Gastrocnemius medialis (tissue), 4 donors: ENCODE measurements around the gene PCSK1N. TPM values are rescaled to one million over a fixed set of nuclear protein-coding genes. Genes with fewer than 3 reads are reported as not detected.

Experiments
- ATAC-seq, 2 donors: fragments of 150-250 bp; one replicate each; pipeline ENCODE4 v1.9.1; 2016
- DNase-seq, 2 donors: peaks; one replicate each; pipeline ENCODE4 v3.0.0-alpha.2; 2019
- H3K27ac ChIP-seq, 4 donors: fragments of 200-600 bp; sonication (generic); 1 replicate in 1 of 4; 2 replicates in 3 of 4; pipeline ENCODE4 v1.5.1; 2016 to 2018; ENCODE audit warnings: mild to moderate bottlenecking in 2 of 4, moderate library complexity in 1 of 4
- H3K27me3 ChIP-seq, 3 donors: fragments of 200-600 bp; sonication (generic) in 2 of 3; 1 replicate in 1 of 3; 2 replicates in 2 of 3; pipeline versions ENCODE4 v1.5.1 to v1.6.0; 2016 to 2019; ENCODE audit warnings: mild to moderate bottlenecking in 1 of 3, moderate library complexity in 1 of 3
- H3K36me3 ChIP-seq, 2 donors: fragments of 200-600 bp; sonication (generic) in 1 of 2; one replicate each; pipeline ENCODE4 v1.5.1; 2017 to 2018
- H3K4me1 ChIP-seq, 2 donors: fragments of 200-600 bp; sonication (generic) in 1 of 2; one replicate each; pipeline ENCODE4 v1.5.1; 2016 to 2017; ENCODE audit warnings: mild to moderate bottlenecking in 2 of 2
- H3K4me3 ChIP-seq, 4 donors: fragments of 200-600 bp; sonication (generic) in 3 of 4; 1 replicate in 1 of 4; 2 replicates in 3 of 4; pipeline ENCODE4 v1.5.1; 2016 to 2019; ENCODE audit warnings: mild to moderate bottlenecking in 2 of 4
- H3K9me3 ChIP-seq, 3 donors: fragments of 200-600 bp; sonication (generic) in 2 of 3; 1 replicate in 1 of 3; 2 replicates in 2 of 3; pipeline ENCODE4 v1.5.1; 2016 to 2019
- POLR2A ChIP-seq, 2 donors: fragments of 450-650 bp; IDR thresholded peaks; one replicate each; pipeline ENCODE4 v1.6.1; 2017; ENCODE audit warnings: antibody characterized with exemption in 2 of 2, mild to moderate bottlenecking in 2 of 2, moderate library complexity in 2 of 2
- in situ Hi-C, 4 donors: fragments of 200-750 bp; cut with MboI; loops; one replicate each; pipeline versions ENCODE4 v1.15.0 to v1.8.0; 2017; ENCODE audit warnings: low sequenced_read_pairs in 4 of 4
- intact Hi-C: fragments of 100-400 bp; cut with DNase I; formaldehyde crosslinking; loops from one replicate; pipeline ENCODE4 v1.15.1; 2023; ENCODE audit warnings: low total_unique reads
- total RNA-seq, 4 donors: library from RNA; depleted of rRNA; stranded (reverse); fragments of >200 nt; gene quantifications; one replicate each; pipeline versions ENCODE4 v1.1.0 to v1.2.3, GENCODE V29; 2016
- TF ChIP-seq, protein P1 (sequence below), 5 experiments: fragments of 450-650 bp in 3 of 5; fragments of 200-600 bp in 2 of 5; sonication (generic) in 2 of 5; IDR thresholded peaks in 4 of 5; conservative IDR thresholded peaks in 1 of 5; 1 replicate in 4 of 5; 2 replicates in 1 of 5; pipeline ENCODE4 v1.5.1; 2016 to 2019; ENCODE audit warnings: antibody characterized with exemption in 5 of 5, mild to moderate bottlenecking in 3 of 5, moderate library complexity in 3 of 5

The PCSK1N gene
- total RNA-seq, 4 donors from 2014 or later, result not detected

DNA sequence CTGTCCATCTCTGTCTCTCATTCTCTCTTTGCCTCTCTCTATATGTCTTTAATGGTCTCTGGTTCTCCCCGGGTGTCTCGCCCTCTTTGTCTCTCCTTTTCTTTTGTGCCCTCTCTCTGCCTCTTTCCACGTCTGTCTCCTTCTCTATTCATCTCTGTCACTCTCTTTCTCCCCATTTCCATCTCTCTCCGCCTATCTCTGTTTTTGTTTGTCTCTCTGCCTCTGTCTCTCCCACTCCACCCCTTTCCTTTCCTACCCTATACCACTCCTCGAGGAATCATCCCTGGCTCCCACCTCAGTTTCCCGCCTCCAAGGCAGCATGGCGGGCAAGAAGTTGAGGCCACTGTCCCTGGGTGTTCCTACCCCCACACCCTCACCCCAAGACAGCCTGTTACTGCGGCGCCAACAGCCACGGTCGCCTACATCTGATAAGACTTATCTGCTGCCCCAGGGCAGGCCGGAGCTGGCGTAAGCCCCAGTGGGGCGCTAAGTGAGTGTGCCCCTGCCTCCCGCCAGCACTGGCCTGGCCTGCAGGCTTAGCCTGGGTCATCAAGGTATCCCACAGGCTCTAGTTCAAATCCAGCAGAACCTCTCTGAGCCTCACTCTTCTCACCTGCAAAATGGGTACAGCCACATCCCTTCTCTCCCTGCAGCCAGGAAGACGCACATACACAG lies 49.7 kb downstream of the PCSK1N start:
- Histone ChIP-seq H3K4me3 (no peak overlapping the region), H3K4me1 (no peaks in the 10 kb centered on the region), H3K9me3 (no peaks in the 10 kb centered on the region), H3K27me3 (no peaks in the 10 kb centered on the region), H3K27ac (no peak overlapping the region), H3K36me3 (no peaks in the 10 kb centered on the region)
- no peak for TF ChIP-seq POLR2A (IDR thresholded peaks at IDR 0.05)
- TF ChIP-seq, protein P1, sequence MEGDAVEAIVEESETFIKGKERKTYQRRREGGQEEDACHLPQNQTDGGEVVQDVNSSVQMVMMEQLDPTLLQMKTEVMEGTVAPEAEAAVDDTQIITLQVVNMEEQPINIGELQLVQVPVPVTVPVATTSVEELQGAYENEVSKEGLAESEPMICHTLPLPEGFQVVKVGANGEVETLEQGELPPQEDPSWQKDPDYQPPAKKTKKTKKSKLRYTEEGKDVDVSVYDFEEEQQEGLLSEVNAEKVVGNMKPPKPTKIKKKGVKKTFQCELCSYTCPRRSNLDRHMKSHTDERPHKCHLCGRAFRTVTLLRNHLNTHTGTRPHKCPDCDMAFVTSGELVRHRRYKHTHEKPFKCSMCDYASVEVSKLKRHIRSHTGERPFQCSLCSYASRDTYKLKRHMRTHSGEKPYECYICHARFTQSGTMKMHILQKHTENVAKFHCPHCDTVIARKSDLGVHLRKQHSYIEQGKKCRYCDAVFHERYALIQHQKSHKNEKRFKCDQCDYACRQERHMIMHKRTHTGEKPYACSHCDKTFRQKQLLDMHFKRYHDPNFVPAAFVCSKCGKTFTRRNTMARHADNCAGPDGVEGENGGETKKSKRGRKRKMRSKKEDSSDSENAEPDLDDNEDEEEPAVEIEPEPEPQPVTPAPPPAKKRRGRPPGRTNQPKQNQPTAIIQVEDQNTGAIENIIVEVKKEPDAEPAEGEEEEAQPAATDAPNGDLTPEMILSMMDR (IDR thresholded peaks at IDR 0.05 in 4 of 5, conservative IDR thresholded peaks at IDR 0.05 in 1 of 5), result no peak
- in situ Hi-C loops (no loop called here), intact Hi-C loops (no loop called here)
- DNase-seq (no peak), ATAC-seq (no peak)

DNA sequence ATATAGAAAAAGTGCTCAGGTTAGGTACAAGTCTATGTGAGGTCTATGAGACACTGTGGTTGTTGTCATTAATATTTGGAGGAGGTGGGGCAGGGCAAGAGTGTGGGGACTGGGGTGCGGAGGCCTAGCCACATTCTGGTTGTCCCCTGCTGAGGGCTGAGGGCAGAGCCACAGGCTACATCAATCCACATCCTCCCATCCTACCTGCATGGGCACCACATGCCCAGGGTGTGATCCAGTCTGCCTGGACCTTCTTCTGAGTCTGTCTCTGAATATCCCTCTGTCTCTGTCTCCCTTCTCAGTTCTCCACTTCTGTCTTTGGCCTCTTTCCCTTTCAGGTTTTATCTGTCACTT lies 50.2 kb downstream of the PCSK1N start:
- Histone ChIP-seq H3K36me3 (no peaks in the 10 kb centered on the region), H3K27ac (no peak overlapping the region), H3K27me3 (no peaks in the 10 kb centered on the region), H3K9me3 (no peaks in the 10 kb centered on the region), H3K4me3 (no peak overlapping the region), H3K4me1 (no peaks in the 10 kb centered on the region)
- intact Hi-C loops (no loop called here), in situ Hi-C loops (no loop called here)
- DNase-seq (no peak), ATAC-seq (no peak)
- TF ChIP-seq, protein P1 (IDR thresholded peaks at IDR 0.05 in 4 of 5, conservative IDR thresholded peaks at IDR 0.05 in 1 of 5), result no peak
- TF ChIP-seq POLR2A (IDR thresholded peaks at IDR 0.05), result no peak

DNA sequence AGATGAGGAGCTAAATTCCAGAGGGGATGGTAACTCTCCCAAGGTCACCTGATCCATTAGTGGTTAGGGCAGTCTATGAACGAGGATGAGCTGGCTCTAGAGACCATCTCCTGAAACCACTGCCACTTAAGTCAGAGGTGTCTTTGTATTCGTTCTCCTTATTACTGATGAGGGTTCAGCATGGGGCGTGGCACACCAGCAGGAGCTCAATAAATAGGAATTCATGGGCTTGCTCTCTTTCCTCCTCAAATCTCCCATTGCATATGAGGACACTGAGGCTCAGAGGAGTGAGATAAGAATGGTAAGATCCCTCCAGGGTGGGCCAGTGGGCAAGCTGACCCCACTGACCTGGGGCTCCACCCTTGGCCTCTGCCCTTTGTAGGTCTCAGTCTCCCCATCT lies 50.7 kb downstream of the PCSK1N start:
- H3K27me3 ChIP-seq, result no peaks in the 10 kb centered on the region
- intact Hi-C loops, result no loop called here
- no peaks in the 10 kb centered on the region for H3K9me3 ChIP-seq
- no peaks in the 10 kb centered on the region for H3K4me1 ChIP-seq
- no peak overlapping the region for H3K4me3 ChIP-seq
- no peaks in the 10 kb centered on the region for H3K36me3 ChIP-seq
- no peak overlapping the region for H3K27ac ChIP-seq
- no peak for DNase-seq
- ATAC-seq, result no peak
- in situ Hi-C loops, result no loop called here
- TF ChIP-seq, protein P1 (IDR thresholded peaks at IDR 0.05 in 4 of 5, conservative IDR thresholded peaks at IDR 0.05 in 1 of 5), result no peak
- no peak for TF ChIP-seq POLR2A (IDR thresholded peaks at IDR 0.05)

DNA sequence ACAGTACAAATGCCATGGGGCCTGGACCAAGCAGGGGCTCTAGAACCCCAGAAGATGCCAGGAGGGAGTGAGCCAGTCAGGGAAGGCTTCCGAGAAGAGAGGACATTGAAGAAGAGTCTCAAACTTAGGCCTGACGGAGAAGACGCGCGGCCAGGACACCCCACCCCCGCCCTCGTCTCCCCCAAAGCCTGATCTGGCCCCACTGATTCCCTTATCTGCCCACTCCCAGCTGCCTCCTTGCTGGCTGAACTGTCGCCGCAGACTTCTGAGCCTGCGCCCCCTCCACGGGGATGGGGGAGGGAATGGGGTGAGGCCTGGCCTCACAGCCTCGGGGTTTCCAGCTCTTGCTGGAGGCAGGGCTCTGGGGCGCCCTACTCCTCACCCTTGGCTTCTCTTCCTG lies 52.6 kb downstream of the PCSK1N start:
- Histone ChIP-seq H3K4me1 (no peaks in the 10 kb centered on the region), H3K4me3 (no peak overlapping the region), H3K27ac (no peak overlapping the region), H3K36me3 (no peaks in the 10 kb centered on the region), H3K27me3 (no peaks in the 10 kb centered on the region), H3K9me3 (no peaks in the 10 kb centered on the region)
- in situ Hi-C loops (no loop called here), intact Hi-C loops (no loop called here)
- no peak for DNase-seq
- no peak for ATAC-seq
- TF ChIP-seq, protein P1 (IDR thresholded peaks at IDR 0.05 in 4 of 5, conservative IDR thresholded peaks at IDR 0.05 in 1 of 5), result no peak
- TF ChIP-seq POLR2A (IDR thresholded peaks at IDR 0.05), result no peak

DNA sequence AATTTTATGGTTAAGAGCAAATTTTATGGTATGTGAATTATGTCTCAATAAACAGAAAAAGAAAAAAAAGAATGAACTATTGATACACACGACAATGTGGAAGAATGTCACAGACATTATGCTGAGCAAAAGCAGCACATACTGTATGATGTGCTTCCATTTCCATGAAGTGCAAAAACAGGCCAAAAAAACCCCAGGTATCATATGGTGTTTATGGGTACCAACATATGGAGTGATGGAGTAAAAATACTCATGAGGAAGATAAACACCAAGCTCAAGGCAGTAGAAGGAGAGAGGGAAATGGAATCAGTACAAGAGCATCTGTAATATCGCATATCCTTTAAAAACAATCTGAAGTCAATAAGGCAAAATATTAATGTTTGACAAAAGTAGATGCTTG lies 53.2 kb downstream of the PCSK1N start:
- ATAC-seq (no peak), DNase-seq (no peak)
- no peak overlapping the region for H3K4me3 ChIP-seq
- no peaks in the 10 kb centered on the region for H3K9me3 ChIP-seq
- H3K36me3 ChIP-seq, result no peaks in the 10 kb centered on the region
- H3K27ac ChIP-seq, result no peak overlapping the region
- intact Hi-C loops (no loop called here), in situ Hi-C loops (no loop called here)
- no peaks in the 10 kb centered on the region for H3K27me3 ChIP-seq
- no peaks in the 10 kb centered on the region for H3K4me1 ChIP-seq
- TF ChIP-seq, protein P1 (IDR thresholded peaks at IDR 0.05 in 4 of 5, conservative IDR thresholded peaks at IDR 0.05 in 1 of 5), result no peak
- TF ChIP-seq POLR2A (IDR thresholded peaks at IDR 0.05), result no peak
